GM10847 (cell line): Measurements from ENCODE around the gene POR.

ENCODE experiments used
- POLR2A ChIP-seq: IDR thresholded peaks from 2 replicates; pipeline ENCODE4 v1.6.1; 2011; ENCODE audit not compliant: insufficient read length; ENCODE audit errors: extremely low read depth

The POR gene

DNA sequence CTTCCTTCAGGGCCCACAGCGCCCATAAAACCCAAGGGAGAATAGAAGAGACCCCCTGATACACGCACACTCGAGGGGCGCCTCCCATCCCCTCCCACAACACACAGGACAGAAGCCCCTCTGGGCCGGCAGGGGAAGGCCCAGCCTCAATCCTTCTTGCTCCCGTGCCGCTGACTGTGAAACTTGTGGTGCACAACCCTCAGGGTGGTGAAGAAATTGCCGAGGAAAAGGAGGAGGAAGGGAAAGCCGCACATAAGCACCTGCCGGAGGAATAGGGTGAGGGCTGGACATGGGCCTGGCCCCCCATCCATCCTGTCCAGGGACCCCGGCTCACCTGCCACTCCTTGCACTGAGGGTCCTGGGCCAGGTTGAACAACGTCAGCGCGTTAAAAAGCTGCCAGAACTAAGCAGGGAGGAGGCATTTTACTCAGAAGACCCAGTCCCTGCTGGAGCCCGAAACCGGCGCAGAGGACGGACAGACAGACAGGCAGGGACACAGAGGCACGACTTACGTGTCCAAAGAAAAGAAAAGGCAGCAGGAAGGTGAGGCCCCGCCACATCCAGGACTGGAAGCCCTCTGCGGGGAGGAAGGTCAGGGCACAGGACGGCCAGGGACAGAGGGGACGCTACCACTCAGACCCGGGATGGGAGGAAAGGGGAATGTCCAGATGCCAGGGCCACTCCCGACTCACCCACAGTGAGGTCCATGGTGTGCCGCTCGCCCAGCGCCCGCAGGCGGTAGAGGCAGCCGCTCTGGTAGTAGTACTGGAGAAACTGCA lies 72.3 kb downstream of the POR start:
- TF ChIP-seq POLR2A: no peak

DNA sequence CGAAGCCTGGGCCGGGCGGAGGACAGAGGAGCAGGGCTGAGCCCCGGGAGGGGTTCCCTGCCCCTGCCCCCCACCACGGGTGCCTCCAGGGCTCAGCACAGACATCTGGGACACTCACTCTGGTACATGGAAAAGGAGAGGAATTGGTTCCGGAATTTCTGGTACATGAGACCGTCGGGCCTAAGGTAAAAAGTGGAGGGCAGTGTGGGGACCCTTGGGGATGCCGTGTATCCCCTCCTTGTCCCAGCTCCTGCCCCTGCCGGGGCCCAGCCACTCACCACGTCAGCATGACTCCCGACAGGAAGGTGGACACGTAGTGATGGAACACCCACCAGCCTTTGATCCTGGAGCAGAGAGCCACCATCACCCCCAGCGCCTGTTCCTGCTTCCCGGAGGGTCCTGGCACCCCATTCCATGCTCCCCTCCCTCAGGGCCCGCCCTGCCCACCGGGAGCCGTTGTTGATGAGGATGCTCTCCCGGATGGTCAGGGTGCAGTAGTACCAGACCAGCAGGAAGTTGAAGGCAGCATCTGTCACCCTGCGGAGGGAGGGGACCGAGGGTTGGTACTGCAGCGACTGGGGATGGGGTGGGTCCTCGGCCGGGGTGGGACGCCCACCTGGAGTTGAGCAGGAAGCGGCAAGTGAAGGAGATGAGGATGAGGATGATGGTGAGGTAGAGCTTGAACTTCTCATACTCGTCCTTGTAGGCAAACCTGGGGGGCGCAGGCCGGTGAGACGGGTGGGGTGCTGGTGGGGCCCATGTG lies 73.0 kb downstream of the POR start:
- no peak for TF ChIP-seq POLR2A

DNA sequence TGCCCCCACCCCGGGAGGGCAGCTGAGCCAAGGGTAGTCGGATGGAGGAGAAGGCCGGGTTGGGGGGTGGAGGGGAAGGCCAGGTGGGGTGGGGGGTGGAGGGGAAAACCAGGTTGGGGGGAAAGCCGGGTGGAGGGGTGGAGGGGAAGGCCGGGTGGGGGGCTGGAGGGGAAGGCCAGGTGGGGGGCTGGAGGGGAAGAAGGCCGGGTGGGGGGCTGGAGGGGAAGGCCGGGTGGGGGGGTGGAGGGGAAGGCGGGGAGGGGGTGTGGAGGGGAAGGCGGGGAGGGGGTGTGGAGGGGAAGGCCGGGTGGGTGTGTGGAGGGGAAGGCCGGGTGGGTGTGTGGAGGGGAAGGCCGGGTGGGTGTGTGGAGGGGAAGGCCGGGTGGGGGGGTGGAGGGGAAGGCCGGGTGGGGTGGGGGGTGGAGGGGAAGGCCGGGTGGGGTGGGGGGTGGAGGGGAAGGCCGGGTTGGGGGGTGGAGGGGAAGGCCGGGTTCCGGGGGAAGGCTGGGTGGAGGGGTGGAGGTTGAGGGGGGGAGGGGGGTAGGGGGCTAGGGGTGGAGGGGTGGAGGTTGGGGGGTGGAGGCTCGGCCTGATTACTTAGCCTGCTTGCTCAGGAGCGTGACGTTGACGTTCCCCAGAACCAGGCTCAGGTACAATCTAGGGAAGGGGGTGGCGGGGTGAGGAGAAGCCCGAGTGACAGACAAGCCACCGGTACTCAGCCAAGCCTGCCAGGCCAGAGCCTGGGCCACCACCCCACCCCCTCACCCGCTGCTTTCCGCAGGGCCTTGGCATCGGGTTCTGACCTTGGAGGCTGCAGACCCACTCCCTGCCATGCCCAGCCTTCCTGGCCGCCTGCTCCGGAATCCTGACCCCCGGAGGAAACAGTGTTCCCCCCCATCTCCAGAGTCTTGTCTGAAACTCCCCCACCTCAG lies 73.9 kb downstream of the POR start:
- TF ChIP-seq POLR2A: no peak

DNA sequence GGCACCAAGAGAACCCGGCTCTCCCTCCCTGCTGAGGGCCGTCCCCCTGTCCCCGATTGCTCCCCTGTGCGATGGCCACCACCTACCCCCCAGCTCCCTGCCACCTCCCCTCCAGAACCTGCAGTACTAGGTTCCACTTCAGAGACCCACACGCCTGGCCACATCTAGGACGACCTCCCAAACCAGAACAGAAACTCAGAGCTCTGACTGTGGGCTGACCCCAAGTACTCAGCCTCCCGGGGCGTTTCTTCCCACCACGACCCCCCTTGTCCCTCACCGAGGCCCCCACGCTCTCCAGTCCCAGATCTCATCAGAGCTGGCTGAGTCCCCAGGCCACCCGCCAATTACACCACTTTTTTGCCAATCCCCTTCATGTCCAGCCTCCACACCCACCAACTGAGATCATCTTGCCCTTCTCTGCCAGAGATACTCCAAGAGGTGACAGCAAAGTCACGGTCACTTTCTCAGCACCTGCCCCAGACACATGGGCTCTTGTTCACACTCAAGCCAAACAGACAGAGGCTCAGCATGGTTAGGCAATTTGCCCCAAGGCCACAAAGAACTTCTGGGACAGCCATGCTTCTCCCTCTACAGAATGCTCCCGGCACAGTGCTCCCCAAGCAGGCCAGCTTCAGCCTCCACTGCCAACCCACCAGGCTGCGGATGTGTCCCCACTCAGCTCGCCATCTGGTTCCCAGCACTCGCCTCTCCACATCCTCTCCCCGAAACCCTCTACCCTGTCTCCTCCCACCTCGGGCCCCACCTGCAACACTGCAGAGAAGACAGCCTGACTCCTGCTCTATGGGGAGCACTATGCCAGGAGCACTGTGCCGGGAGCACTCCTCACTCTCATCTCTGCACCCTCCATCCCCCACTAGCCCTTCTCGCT lies 74.8 kb downstream of the POR start:
- TF ChIP-seq POLR2A: no peak

DNA sequence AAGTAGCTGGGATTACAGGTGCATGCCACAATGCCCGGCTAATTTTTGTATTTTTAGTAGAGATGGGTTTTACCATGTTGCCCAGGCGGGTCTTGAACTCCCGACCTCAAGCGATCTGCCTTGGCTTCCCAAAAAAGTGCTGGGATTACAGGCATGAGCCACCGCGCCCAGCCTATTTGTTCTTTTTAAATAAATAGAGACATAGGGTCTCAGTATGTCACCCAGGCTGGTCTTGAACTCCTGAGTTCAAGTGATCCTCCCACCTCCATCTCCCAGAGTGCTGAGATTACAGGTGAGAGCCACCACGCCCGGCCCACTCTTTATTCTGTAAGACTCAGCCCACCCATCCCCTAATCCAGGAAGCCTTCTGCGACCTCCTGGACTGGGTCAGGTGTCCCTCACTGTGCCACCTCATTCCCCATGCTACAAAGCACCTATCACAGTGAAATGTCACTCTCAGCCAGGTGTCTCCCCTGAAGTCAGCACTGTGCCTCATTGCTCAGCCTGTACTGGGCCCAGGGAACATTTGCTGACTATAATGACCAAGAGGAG lies 76.7 kb downstream of the POR start:
- no peak for TF ChIP-seq POLR2A

DNA sequence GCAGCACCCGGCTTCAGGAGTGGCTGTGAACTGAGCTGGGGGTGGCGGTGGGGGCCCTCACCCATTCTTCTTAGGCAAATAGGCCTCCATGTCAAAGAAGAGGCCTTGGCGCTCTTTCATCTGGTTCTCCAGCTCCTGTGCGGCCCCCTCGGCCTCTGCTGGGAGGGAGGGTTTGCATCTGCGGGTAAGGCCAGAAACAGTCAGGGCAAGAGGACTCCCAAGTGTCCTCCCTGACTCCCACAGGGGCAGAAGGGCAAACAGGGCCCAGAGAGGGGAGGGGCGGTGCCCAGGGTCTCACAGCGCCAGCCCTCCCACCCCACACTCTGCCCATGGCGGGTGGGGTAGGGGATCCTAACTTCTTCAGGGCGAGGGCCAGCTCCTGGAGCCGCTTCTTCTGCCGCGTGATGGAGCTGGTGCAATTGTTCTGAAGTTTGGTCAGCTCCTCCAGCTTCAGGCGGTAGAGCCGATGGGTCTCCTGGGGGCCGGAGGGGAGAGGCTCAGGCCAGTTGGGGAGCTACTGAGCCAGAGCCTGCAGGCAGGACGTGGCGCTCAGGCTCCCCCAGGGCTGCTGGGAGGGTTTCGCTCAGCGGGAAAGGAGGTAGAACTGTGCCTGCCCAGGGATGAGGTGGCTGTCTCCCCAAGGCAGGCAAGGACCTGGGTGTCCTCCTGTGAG lies 77.3 kb downstream of the POR start:
- TF ChIP-seq POLR2A: no peak

DNA sequence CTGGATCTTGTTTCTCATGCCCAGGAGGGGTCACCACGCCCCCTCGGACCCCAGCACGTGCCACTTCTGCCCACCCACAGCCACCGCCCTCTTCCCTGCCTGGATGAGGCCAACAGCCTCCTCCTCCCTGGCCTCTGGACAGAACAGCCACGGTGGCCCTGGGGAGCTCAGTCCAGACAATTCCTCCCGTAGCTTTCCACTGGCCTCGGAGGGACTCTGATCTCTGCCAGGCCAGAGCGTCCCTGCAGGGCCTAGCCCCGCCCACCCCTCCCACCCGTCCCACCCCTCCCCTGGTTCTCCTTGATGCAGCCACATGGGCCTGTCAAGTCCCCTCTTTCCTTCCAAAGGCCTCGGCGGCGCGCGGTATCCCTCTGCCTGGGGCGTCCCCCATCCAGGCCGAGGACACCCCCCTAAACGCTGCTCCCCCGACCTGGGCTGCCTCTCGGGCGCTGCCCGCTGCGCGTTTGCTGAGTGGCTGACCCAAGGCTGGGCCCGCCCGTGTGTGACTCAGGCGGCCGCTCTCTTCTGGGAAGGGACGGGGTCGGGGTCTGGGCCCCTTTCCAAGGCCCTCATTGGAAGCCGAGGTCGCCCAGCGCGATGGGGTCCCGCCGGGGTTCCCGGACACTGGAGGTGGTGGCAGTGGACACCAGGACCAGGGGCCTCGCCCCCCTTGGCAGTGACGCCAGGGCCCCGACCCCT lies 78.9 kb downstream of the POR start:
- TF ChIP-seq POLR2A: no peak

DNA sequence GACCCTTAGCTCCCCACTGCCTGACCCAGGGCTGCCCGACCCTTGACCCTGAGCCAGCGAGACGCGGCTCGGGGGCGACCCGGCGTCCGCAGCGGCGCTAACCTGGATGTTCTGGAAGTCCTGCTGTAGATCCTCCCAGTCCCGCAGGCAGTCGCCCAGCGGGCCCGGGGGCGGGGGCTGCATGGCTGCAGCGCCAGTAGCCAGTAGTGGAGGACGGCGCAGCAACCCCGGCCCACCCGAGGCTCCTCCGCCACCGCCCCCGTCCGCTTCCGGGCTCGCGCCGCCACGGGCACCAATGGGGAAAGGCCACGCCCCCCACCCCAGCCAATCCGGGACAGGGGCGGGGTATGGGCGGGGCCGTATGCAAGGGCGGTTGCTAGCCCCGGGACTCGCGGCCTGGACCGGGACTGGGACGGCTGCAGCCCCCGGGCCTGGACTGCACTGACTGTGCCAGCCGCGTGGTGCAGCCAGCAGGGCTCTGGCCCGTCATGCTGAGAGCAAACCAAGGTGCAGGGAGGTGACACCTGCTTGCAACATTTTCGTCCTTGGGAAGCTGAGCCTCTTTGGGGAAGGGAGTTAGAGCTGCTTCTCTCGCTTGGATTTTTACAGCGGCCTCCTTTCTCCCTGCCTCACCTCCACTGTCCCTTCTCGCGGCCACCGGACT lies 79.6 kb downstream of the POR start, which contains the start of gene TMEM120A:
TMEM120A (minus strand) TSS at position 208 of the 664 bp plus-strand sequence; CDS start at position 183, 25 bp downstream.
- peak; percentile 36 for TF ChIP-seq POLR2A

DNA sequence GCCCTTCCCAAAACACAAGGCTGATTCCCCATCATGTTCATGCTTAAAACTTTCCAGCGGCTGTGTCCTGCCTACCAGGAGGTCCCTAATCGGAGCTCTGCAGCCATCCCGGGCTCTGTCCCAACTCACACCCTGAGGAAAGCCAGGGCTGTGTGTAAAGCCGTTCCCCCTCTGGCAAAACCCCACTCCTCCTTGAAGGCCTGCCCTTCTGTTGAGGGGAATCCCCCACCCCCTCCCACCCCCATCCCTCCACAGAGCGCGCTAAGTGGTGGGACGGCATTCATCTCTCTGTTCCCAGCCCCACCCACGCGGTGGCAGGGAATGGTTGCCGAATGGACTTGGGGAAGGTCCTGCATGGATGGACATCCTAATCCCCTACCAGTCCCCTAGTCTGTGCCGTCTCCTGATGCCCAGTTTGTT lies 80.1 kb downstream of the POR start:
- no peak for TF ChIP-seq POLR2A

DNA sequence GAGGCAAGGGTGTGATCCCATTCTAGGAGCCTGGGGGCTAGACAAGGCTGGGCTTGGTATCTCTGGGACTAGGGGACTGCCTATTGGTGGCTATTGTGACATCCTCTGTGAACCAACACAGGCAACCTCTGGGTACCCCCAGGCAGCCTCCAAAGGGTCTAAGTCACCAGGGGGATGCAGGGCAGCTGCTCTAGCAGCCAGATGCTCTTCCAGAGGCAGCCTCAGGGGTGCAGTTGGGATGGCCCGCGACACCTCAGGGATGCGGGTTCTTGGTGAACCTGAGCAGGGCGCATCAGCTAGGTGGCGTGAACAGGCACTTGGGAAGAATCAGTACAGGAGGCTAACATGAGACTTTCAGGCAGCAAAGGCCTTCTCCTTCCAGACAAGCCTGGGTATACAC lies 81.0 kb downstream of the POR start:
- TF ChIP-seq POLR2A: no peak

DNA sequence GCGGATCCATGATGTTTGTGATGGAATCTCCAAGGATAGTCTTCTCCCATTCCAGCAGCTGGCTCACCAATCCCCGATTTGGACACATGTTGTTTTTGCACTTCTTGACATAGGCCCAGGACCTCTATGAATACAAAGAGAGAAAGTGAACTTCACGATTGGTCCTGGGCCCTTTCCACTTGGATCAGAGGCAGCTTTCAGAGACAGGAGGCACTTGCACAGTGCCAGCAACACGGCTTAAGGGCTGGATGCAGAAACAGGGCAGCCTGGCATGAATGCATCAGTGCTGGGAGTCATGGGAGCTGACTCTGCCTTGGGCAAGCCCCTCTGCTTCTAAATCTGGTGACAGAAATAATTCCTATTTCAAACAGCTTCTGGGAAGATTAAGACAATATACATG lies 81.5 kb downstream of the POR start:
- no peak for TF ChIP-seq POLR2A

DNA sequence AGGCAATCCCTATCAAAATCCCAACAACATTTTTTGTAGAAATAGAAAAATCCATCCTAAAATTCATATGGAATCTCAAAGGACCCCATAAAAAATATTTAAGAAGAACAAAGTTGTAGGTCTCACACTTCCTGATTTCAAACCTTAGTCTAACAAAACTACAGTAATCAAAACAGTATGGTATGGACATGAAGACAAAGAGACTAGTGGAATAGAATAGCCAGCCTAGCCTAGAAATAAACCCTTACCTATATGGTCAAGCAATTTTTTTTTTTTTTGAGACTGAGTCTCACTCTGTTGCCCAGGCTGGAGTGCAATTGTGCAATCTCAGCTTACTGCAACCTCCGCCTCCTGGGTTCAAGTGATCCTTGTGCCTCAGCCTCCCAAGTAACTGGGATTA lies 83.1 kb downstream of the POR start:
- no peak for TF ChIP-seq POLR2A
